Endometrium (tissue), 2 donors: ENCODE data around the gene SERPINE3.

Experiments used
- FAIRE-seq: peaks from 2 replicates; lab custom pipeline; 2012; peaks lifted over from hg19 to GRCh38; lab: Jason Lieb, UNC
- donor health status: control.
- donor health status: control.

SERPINE3 gene

GRCh38 chr13:51364404-51365008 is 25.0 kb downstream of the SERPINE3 start:
- no peak for FAIRE-seq

GRCh38 chr13:51370116-51370515 is 30.6 kb downstream of the SERPINE3 start:
- no peak for FAIRE-seq

GRCh38 chr13:51370811-51371210 is 31.3 kb downstream of the SERPINE3 start:
- no peak for FAIRE-seq

GRCh38 chr13:51371768-51372399 is 32.4 kb downstream of the SERPINE3 start:
- no peak for FAIRE-seq

GRCh38 chr13:51373451-51373850 is 34.0 kb downstream of the SERPINE3 start:
- FAIRE-seq, result no peak

GRCh38 chr13:51380269-51380668 is 40.8 kb downstream of the SERPINE3 start:
- FAIRE-seq, result no peak

GRCh38 chr13:51385114-51385513 is 45.6 kb downstream of the SERPINE3 start:
- FAIRE-seq, result no peak

- FAIRE-seq, result no peak
Observed at GRCh38 chr13:51394724-51395123, 55.2 kb downstream of the SERPINE3 start.

GRCh38 chr13:51396352-51396751 is 56.9 kb downstream of the SERPINE3 start:
- FAIRE-seq, result no peak

GRCh38 chr13:51397262-51397941 is 57.9 kb downstream of the SERPINE3 start:
- no peak for FAIRE-seq

GRCh38 chr13:51405176-51405575 is 65.7 kb downstream of the SERPINE3 start:
- FAIRE-seq, result no peak

GRCh38 chr13:51412431-51412830 is 72.9 kb downstream of the SERPINE3 start:
- FAIRE-seq, result no peak
